Muscle of leg (tissue), 11 donors: ENCODE results near the gene PPP1R14C. TPM values are rescaled to one million over a fixed set of nuclear protein-coding genes. Genes with fewer than 3 reads are reported as not detected.
A peak's percentile ranks its signal among the peaks of the same experiment; 100 is the strongest.

Source experiments
- DNase-seq: peaks from one replicate; pipeline ENCODE4 v3.0.0; 2013
- H3K27ac ChIP-seq: one replicate; pipeline ENCODE4 v1.5.1; 2013; ENCODE audit warnings: mild to moderate bottlenecking, low read length, control low read depth
- H3K27me3 ChIP-seq: one replicate; pipeline ENCODE4 v1.6.1; 2013; ENCODE audit warnings: low read length; ENCODE audit not compliant: control insufficient read depth, insufficient read depth
- H3K36me3 ChIP-seq: one replicate; pipeline ENCODE4 v1.6.1; 2013; ENCODE audit warnings: low read length; ENCODE audit not compliant: control insufficient read depth, insufficient read depth
- H3K4me1 ChIP-seq: one replicate; pipeline ENCODE4 v1.6.1; 2013; ENCODE audit warnings: low read length; ENCODE audit not compliant: control insufficient read depth, insufficient read depth
- H3K4me3 ChIP-seq: one replicate; pipeline ENCODE4 v1.5.1; 2013; ENCODE audit warnings: low read length, control low read depth
- H3K9me3 ChIP-seq: replicated peaks from 2 replicates; pipeline ENCODE4 v1.6.1; 2013; ENCODE audit warnings: low read depth, low read length; ENCODE audit not compliant: control insufficient read depth
- WGBS: methylation state at CpG from one replicate; pipeline ENCODE4 v1.1.5; 2013; ENCODE audit warnings: missing lambda C conversion rate; ENCODE audit not compliant: insufficient coverage; 5-methylcytosine and 5-hydroxymethylcytosine counted together
- polyA plus RNA-seq, 8 donors: library from polyadenylated mRNA; unstranded; fragments of 120-200 nt; gene quantifications; one replicate each; pipeline versions ENCODE4 v1.2.1 to v1.2.3, GENCODE V29; 2013; ENCODE audit warnings: inconsistent platforms in 1 of 8, low replicate concordance in 1 of 8; ENCODE audit not compliant: insufficient read length in 8 of 8, insufficient read depth in 1 of 8
- total RNA-seq: library from RNA; stranded (reverse); fragments of 120-200 nt; gene quantifications from one replicate; pipeline ENCODE4 v1.2.4, GENCODE V29; 2013

Gene PPP1R14C
- total and polyA plus RNA-seq, 9 donors: 25.3 to 47.3 (median 36.4) TPM

DNA sequence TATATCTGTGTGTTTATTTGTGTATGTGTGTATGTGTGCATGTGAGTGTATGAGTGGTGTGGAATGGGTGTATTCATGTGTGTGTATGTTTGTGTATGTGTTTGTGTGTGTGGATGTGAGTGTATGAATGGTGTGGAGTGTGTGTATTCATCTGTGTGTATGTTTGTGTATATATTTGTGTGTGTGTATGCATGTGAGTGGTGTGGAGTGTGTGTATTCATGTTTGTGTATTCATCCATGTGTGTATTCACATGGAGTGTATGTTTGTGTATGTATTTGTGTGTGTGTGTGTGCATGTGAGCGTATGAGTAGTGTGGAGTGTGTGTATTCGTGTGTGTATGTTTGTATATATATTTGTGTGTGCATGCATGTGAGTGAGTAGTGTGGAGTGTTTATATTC lies 66.6 kb downstream of the PPP1R14C start:
- no peak for DNase-seq
- no peak overlapping the region for H3K27ac ChIP-seq
- WGBS: 75% methylated on average over 2 of the region's 2 CpGs
- H3K4me3 ChIP-seq: no peak overlapping the region
- no peaks in the 10 kb centered on the region for H3K36me3 ChIP-seq
- no peaks in the 10 kb centered on the region for H3K9me3 ChIP-seq
- H3K4me1 ChIP-seq: peaks cover 9% of the 10 kb centered on the region
- H3K27me3 ChIP-seq: peaks cover 4% of the 10 kb centered on the region

DNA sequence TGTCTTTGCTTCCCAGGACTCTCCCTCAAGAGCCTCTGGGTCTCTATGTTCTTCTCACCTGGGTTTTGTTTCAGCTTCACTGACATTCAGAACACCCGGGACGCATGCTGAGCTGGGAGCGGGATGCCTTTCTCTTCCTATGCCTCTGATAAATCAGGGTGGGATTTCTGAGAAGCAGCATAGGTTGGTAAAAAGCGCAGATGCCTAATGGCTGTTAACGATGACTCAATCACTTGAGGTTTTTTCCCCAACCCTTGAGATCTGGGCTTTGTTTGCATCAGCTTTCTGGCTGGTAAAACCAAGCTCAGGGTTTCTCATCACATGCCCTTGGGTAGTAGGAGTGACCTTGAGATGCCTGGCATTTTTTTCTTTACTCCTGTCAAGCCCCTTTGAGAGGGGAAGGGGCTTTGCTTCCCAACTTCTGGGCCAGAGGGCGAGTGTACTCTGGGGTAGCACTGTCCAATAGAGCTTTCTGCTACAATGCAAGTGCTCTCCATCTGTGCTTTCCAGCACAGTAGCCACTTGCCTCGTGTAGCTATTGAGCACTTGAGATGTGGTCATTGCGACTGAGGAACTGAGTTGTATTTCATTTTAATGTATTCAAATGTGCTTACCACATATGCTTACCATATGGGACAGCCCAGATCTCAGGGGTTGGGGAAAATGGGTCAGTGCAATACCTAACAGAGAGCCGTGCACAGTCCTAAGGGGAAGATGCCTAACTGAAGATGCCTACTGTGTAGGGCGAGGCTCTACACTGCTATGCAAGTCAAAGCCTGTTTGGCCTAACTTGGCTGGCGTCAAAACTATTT lies 69.1 kb downstream of the PPP1R14C start:
- Histone ChIP-seq H3K27me3 (no peaks in the 10 kb centered on the region), H3K27ac (no peak overlapping the region), H3K36me3 (no peaks in the 10 kb centered on the region), H3K4me1 (peaks cover 9% of the 10 kb centered on the region), H3K4me3 (no peak overlapping the region), H3K9me3 (no peaks in the 10 kb centered on the region)
- 82% methylated on average over 7 of the region's 11 CpGs for WGBS
- no peak for DNase-seq

DNA sequence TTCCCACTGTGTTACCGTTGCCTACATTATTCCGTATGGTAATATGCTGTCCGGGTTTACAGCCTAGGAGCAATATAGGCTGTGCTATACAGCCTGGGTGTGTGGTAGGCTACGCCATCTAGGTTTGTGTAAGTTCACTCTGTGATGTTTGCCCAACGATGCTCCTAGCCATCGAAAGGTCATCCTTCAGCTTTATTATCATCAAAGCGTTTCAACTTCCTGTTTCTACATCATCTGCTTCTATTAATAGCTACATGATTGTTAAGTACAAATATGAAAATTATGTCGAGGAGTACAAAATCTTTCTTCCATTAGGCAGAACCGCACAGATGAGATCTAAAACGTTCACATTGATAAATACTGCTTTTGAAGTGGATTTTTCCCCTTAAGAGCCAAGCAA lies 69.9 kb downstream of the PPP1R14C start:
- no peak overlapping the region for H3K4me3 ChIP-seq
- peaks cover 9% of the 10 kb centered on the region for H3K4me1 ChIP-seq
- H3K27me3 ChIP-seq: no peaks in the 10 kb centered on the region
- H3K36me3 ChIP-seq: no peaks in the 10 kb centered on the region
- H3K9me3 ChIP-seq: no peaks in the 10 kb centered on the region
- H3K27ac ChIP-seq: no peak overlapping the region
- no peak for DNase-seq
- 89% methylated on average over 3 of the region's 10 CpGs for WGBS

DNA sequence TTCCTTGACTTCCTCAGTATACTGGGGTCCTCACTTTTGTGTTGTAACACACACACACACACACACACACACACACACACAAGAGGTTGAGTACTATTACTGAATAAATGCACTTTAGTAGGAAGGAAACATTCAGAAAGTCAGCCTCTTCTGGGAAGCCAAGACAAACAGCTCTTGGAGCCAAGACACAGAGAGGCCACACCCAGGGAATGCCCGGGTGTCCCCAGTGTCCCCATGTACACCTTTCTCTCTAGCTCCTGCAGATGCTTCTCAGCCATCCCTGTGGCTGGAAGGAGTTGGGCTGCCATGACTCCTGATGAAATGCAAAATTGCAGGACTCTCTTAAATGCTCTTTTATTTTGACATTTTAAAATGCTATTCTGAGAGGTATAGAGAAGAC lies 70.5 kb downstream of the PPP1R14C start:
- Histone ChIP-seq H3K9me3 (no peaks in the 10 kb centered on the region), H3K4me3 (no peak overlapping the region), H3K27me3 (no peaks in the 10 kb centered on the region), H3K27ac (no peak overlapping the region), H3K36me3 (no peaks in the 10 kb centered on the region), H3K4me1 (peaks cover 7% of the 10 kb centered on the region)
- no CpG with 5 or more reads among the region's 1 CpG for WGBS
- no peak for DNase-seq

DNA sequence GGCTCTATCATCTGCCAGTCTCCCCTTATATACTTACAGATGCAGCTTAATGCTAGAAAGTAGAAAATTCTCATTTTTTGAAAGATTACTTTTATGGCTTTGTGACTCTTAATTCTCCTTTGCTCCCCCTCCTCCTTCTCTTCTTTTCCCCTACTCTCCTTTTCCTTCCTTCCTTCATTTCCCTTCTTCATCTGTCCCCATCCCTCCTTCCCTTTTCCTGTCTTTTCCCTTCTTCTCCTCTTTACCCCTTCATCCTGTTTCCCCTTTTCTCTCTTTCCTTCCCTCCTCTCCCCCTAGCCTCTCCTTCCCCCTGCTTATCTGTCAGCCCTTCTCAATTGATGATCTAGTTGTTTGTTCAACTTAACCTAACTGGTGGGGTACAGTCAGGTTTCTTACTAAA lies 71.5 kb downstream of the PPP1R14C start:
- H3K4me1 ChIP-seq: no peaks in the 10 kb centered on the region
- no peak for DNase-seq
- H3K27me3 ChIP-seq: no peaks in the 10 kb centered on the region

DNA sequence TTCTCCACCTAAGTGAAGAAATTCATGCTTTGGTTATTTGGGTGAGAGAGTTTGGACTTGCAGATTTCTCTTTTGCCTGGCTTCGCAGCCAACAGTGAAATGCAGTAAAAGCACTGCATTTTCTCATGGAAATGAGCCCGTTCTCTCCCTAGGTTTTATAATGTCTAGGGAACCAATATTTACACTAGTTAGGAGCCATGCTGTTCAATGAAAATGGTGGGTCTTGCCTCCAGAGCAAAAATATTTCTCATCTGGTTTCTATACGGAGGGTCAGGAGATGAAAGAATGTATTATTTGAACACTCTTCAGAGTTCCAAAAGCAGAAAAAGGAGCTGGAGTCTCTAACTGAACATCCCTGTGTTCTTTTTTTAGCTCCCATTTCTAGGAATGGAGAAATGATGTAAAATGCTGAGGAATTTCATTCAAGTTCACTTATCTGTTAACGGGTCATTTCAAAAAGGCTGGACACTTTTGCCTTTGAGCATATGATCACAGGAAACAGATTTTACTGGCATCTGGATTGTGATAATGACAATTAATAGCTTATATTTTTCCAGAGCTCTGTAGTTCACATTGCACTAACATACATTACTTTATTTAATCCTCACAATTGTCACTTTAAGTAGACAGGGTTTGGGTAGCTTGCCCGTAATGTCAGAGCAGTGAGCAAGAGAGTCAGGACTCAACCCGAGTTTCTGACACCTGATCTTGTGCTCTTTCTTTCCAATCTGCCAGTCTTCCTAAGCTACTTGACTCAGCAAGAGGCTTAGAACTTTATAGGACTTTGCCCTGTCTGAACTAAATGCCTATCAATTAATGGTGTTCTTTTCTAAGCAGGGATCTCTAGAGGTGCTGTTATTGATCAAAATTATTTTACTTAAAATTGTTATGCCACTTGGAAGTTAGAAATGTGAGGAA lies 78.0 kb downstream of the PPP1R14C start:
- Histone ChIP-seq H3K36me3 (no peaks in the 10 kb centered on the region), H3K4me3 (no peak overlapping the region), H3K27ac (no peak overlapping the region), H3K4me1 (no peaks in the 10 kb centered on the region), H3K9me3 (no peaks in the 10 kb centered on the region), H3K27me3 (no peaks in the 10 kb centered on the region)
- 20% methylated on average over 1 of the region's 6 CpGs for WGBS
- no peak for DNase-seq

More for the DNA sequence above, 71.5 kb downstream of the PPP1R14C start:
- H3K4me3 ChIP-seq: no peak overlapping the region
- H3K36me3 ChIP-seq: no peaks in the 10 kb centered on the region
- H3K9me3 ChIP-seq: no peaks in the 10 kb centered on the region
- H3K27ac ChIP-seq: no peak overlapping the region

DNA sequence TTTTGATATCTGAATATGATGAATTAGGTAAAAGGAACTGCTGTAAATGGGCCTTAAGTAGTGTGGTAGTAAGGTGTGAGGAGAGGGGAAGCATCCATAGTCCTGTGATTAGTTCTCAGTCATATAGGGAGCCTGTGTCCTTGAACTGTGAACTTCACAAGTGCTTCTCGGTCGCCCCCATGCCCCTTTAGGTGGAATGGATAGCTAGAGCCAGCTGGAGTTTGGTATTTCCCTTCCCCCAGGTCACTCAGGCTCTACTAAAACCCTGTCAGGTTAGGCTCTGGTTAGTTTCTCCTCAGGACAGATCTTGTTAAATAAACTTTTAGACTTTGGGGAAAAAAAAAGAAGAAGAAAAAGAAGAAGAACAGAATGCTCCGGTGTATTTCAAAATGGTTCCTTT lies 82.0 kb downstream of the PPP1R14C start:
- H3K4me3 ChIP-seq: no peak overlapping the region
- no peak overlapping the region for H3K27ac ChIP-seq
- no peaks in the 10 kb centered on the region for H3K36me3 ChIP-seq
- no peaks in the 10 kb centered on the region for H3K9me3 ChIP-seq
- no peaks in the 10 kb centered on the region for H3K27me3 ChIP-seq
- peaks cover 5% of the 10 kb centered on the region for H3K4me1 ChIP-seq
- no peak for DNase-seq
- WGBS: 100% methylated on average over 1 of the region's 3 CpGs

DNA sequence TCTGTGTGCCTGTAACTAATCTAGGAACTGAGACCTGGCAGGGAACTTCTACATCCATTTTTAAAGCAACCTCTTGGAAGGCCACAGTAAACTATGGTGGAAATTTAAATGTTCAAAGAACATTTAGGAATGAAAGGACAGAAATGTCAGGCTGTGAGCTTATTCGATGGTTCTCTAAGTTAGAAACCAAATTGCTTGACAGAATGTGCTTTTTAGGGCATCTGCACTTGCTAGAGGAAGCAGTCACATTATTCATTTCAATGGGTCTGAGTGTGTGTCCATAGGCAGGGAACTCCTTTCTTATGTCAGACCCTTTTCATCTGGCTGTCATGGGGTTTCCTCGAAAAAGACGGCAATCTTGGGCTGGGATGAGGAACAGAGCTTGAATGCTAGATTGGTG lies 84.4 kb downstream of the PPP1R14C start:
- no peak for DNase-seq
- 76% methylated on average over 2 of the region's 3 CpGs for WGBS
- Histone ChIP-seq H3K4me3 (no peak overlapping the region), H3K9me3 (no peaks in the 10 kb centered on the region), H3K27me3 (no peaks in the 10 kb centered on the region), H3K27ac (no peak overlapping the region), H3K4me1 (peaks cover 9% of the 10 kb centered on the region), H3K36me3 (no peaks in the 10 kb centered on the region)

DNA sequence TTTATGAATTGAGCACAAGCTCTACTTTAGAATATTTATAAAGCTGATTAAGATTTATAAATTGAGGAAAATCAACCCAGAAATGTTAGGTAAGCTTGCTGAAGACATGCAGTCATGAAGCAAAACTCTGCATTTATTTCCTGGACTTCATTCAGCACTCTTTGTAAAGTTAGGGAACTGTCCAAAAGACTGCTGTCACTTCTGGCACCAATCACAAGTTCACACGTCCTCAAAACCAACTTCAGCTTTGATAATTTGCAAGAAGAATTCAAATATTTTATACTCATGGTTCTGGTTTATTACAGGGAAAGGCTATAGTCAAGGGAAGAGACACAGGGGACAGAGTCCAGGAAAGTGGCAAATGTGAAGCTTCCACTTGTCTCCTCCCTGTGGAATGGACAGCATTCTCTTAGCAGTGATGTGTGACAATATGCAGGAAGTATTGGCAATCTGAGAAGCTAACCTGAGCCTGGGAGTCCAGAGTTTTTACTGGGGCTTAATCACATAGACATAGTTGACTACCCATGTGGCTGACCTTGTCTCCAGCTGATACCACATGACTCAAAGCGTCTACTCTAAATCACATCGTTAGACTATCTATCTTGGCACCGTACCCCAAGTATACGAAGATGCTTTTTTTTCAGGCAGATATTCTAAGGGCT lies 85.4 kb downstream of the PPP1R14C start:
- Histone ChIP-seq H3K27me3 (no peaks in the 10 kb centered on the region), H3K9me3 (no peaks in the 10 kb centered on the region), H3K4me1 (peaks cover 9% of the 10 kb centered on the region), H3K36me3 (no peaks in the 10 kb centered on the region), H3K27ac (no peak overlapping the region), H3K4me3 (no peak overlapping the region)
- peak; percentile 52 for DNase-seq
- WGBS: 40% methylated on average over 1 of the region's 5 CpGs
